Liver (tissue), 3 donors: ENCODE data around the gene TNNT1.

Source experiments
- FOXA1 ChIP-seq: IDR thresholded peaks from 2 replicates; pipeline ENCODE4 v1.6.1; 2016; ENCODE audit warnings: antibody characterized with exemption
- GABPA ChIP-seq, 2 donors: IDR thresholded peaks in 1 of 2; conservative IDR thresholded peaks in 1 of 2; 2 replicates each; pipeline ENCODE4 v1.6.1; 2016; ENCODE audit warnings: antibody characterized with exemption in 2 of 2, mild to moderate bottlenecking in 1 of 2, moderate library complexity in 1 of 2
- HNF4G ChIP-seq: IDR thresholded peaks from 2 replicates; pipeline ENCODE4 v1.6.1; 2016; ENCODE audit warnings: antibody characterized with exemption
- JUND ChIP-seq, 2 donors: IDR thresholded peaks; 2 replicates each; pipeline ENCODE4 v1.6.1; 2016; ENCODE audit warnings: antibody characterized with exemption in 2 of 2
- RAD21 ChIP-seq, 2 donors: IDR thresholded peaks; 2 replicates each; pipeline ENCODE4 v1.6.1; 2016; ENCODE audit warnings: antibody characterized with exemption in 2 of 2, mild to moderate bottlenecking in 2 of 2
- RXRA ChIP-seq, 2 donors: IDR thresholded peaks; 2 replicates each; pipeline ENCODE4 v1.6.1; 2017 to 2018; ENCODE audit warnings: antibody characterized with exemption in 2 of 2, mild to moderate bottlenecking in 1 of 2
- SP1 ChIP-seq: IDR thresholded peaks from 2 replicates; pipeline ENCODE4 v1.6.1; 2018; ENCODE audit warnings: antibody characterized with exemption, mild to moderate bottlenecking
- TAF1 ChIP-seq: conservative IDR thresholded peaks from 2 replicates; pipeline ENCODE4 v1.6.1; 2016; ENCODE audit warnings: antibody characterized with exemption, mild to moderate bottlenecking
- YY1 ChIP-seq: IDR thresholded peaks from 2 replicates; pipeline ENCODE4 v1.6.1; 2016; ENCODE audit warnings: antibody characterized with exemption, mild to moderate bottlenecking
- TF ChIP-seq, protein P1 (sequence below): fragments of 150-350 bp; IDR thresholded peaks from 2 replicates; pipeline ENCODE4 v1.5.1; 2017; ENCODE audit warnings: improper control_type of control experiment, low read depth, low read length; ENCODE audit not compliant: missing input control
- TF ChIP-seq, protein P2 (sequence below): IDR thresholded peaks from 2 replicates; pipeline ENCODE4 v1.6.1; 2016; ENCODE audit warnings: antibody characterized with exemption
- TF ChIP-seq, protein P3 (sequence below): IDR thresholded peaks from 2 replicates; pipeline ENCODE4 v1.6.1; 2016; ENCODE audit warnings: antibody characterized with exemption, mild to moderate bottlenecking
- TF ChIP-seq, protein P4 (sequence below): IDR thresholded peaks from 2 replicates; pipeline ENCODE4 v1.6.1; 2016; ENCODE audit warnings: antibody characterized with exemption
- donor health status: healthy.
- donor health status: healthy.

DNA sequence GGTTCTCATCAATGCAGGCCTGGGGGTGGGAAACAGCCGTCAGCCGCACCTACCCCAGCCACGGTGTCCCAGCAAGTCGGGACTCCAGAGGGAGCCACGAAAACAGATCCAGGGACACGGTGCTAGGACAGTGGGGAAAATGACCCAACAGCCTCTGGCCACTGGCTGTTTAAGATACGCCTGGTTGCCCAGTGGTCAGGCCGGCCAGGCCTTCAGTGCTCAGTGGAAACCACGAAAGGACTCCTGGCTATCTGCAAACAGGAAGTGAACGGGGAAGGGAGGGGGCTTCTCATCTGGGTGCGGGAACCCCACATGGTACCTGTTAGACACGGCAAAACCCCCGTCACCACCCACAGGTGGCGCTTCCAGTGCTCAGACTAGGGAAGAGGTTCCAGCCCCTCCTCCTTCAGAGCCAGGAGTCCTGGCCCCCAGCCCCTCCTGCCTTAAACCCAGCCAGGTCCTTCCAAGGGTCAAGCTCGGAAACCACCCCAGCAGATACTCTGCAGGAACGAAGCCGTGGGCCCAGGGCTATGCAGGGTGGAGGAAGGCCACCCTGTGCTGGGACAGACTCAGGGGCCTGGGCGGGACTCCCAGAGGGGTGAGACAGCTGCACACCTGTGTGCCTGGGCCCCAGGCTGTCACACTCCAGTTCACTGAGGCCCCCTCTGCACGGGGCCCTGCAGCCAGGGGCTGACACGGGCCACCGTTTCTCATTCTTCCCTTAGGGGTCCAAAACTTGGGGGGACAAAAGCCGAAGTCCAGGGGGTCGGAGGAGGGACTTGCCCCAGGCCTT lies 36.0 kb downstream of the TNNT1 start:
- TF ChIP-seq, protein P1, sequence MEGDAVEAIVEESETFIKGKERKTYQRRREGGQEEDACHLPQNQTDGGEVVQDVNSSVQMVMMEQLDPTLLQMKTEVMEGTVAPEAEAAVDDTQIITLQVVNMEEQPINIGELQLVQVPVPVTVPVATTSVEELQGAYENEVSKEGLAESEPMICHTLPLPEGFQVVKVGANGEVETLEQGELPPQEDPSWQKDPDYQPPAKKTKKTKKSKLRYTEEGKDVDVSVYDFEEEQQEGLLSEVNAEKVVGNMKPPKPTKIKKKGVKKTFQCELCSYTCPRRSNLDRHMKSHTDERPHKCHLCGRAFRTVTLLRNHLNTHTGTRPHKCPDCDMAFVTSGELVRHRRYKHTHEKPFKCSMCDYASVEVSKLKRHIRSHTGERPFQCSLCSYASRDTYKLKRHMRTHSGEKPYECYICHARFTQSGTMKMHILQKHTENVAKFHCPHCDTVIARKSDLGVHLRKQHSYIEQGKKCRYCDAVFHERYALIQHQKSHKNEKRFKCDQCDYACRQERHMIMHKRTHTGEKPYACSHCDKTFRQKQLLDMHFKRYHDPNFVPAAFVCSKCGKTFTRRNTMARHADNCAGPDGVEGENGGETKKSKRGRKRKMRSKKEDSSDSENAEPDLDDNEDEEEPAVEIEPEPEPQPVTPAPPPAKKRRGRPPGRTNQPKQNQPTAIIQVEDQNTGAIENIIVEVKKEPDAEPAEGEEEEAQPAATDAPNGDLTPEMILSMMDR: no peak
- TF ChIP-seq YY1: no peak
- TF ChIP-seq SP1: no peak
- TF ChIP-seq GABPA (IDR thresholded peaks at IDR 0.05 in 1 of 2, conservative IDR thresholded peaks at IDR 0.05 in 1 of 2): no peak
- TF ChIP-seq RAD21 (IDR thresholded peaks at IDR 0.05): no peak
- TF ChIP-seq RXRA (IDR thresholded peaks at IDR 0.05): no peak
- TF ChIP-seq, protein P2, sequence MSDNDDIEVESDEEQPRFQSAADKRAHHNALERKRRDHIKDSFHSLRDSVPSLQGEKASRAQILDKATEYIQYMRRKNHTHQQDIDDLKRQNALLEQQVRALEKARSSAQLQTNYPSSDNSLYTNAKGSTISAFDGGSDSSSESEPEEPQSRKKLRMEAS: no peak
- TF ChIP-seq, protein P3, sequence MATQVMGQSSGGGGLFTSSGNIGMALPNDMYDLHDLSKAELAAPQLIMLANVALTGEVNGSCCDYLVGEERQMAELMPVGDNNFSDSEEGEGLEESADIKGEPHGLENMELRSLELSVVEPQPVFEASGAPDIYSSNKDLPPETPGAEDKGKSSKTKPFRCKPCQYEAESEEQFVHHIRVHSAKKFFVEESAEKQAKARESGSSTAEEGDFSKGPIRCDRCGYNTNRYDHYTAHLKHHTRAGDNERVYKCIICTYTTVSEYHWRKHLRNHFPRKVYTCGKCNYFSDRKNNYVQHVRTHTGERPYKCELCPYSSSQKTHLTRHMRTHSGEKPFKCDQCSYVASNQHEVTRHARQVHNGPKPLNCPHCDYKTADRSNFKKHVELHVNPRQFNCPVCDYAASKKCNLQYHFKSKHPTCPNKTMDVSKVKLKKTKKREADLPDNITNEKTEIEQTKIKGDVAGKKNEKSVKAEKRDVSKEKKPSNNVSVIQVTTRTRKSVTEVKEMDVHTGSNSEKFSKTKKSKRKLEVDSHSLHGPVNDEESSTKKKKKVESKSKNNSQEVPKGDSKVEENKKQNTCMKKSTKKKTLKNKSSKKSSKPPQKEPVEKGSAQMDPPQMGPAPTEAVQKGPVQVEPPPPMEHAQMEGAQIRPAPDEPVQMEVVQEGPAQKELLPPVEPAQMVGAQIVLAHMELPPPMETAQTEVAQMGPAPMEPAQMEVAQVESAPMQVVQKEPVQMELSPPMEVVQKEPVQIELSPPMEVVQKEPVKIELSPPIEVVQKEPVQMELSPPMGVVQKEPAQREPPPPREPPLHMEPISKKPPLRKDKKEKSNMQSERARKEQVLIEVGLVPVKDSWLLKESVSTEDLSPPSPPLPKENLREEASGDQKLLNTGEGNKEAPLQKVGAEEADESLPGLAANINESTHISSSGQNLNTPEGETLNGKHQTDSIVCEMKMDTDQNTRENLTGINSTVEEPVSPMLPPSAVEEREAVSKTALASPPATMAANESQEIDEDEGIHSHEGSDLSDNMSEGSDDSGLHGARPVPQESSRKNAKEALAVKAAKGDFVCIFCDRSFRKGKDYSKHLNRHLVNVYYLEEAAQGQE: no peak
- TF ChIP-seq, protein P4, sequence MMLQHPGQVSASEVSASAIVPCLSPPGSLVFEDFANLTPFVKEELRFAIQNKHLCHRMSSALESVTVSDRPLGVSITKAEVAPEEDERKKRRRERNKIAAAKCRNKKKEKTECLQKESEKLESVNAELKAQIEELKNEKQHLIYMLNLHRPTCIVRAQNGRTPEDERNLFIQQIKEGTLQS: no peak
- TF ChIP-seq JUND (IDR thresholded peaks at IDR 0.05): no peak
- TF ChIP-seq TAF1: no peak
- TF ChIP-seq HNF4G: no peak
- TF ChIP-seq FOXA1: no peak
